Heart right ventricle (tissue), 16 donors: ENCODE measurements around the gene KIF26A. TPM values are rescaled to one million over a fixed set of nuclear protein-coding genes. Genes with fewer than 3 reads are reported as not detected.

Experiments
- ATAC-seq, 8 donors: fragments of 200-7000 bp; cut with Tn5 transposase; one replicate each; pipeline ENCODE4 v1.9.1; 2020; ENCODE audit warnings: mild to moderate bottlenecking in 8 of 8, moderate library complexity in 8 of 8, moderate number of reproducible peaks in 1 of 8
- DNase-seq, 2 donors: peaks; one replicate each; pipeline ENCODE4 v3.0.0-alpha.2; 2020
- H3K27ac ChIP-seq, 10 donors: fragments of 200-600 bp; sonication (generic) in 2 of 10; one replicate each; pipeline versions ENCODE4 v1.5.0 to v1.8.0; 2020 to 2022; ENCODE audit warnings: mild to moderate bottlenecking in 3 of 10
- H3K27me3 ChIP-seq, 7 donors: fragments of 200-600 bp; one replicate each; pipeline ENCODE4 v1.8.0; 2021 to 2022; ENCODE audit warnings: mild to moderate bottlenecking in 2 of 7
- H3K36me3 ChIP-seq, 9 donors: fragments of 200-600 bp; sonication (generic) in 1 of 9; one replicate each; pipeline versions ENCODE4 v1.5.0 to v1.8.0; 2020 to 2022; ENCODE audit warnings: mild to moderate bottlenecking in 2 of 9
- H3K4me1 ChIP-seq, 9 donors: fragments of 200-600 bp; sonication (generic) in 1 of 9; one replicate each; pipeline versions ENCODE4 v1.5.0 to v1.8.0; 2020 to 2022; ENCODE audit warnings: mild to moderate bottlenecking in 4 of 9
- H3K4me3 ChIP-seq, 10 donors: fragments of 200-600 bp; sonication (generic) in 2 of 10; one replicate each; pipeline versions ENCODE4 v1.5.0 to v1.8.0; 2020 to 2022; ENCODE audit warnings: mild to moderate bottlenecking in 7 of 10, moderate library complexity in 2 of 10
- H3K9me3 ChIP-seq, 11 donors: fragments of 200-600 bp in 10 of 11; sonication (generic) in 2 of 11; one replicate each; pipeline versions ENCODE4 v1.5.0 to v1.8.0; 2013 to 2022; ENCODE audit warnings: mild to moderate bottlenecking in 2 of 11, control low read depth in 1 of 11, moderate library complexity in 1 of 11
- WGBS, 2 donors: extraction: QIAGEN DNeasy Blood & Tissue Kit; methylation state at CpG; one replicate each; pipeline ENCODE4 v1.1.7; 2013; ENCODE audit warnings: inconsistent platforms in 1 of 2; 5-methylcytosine and 5-hydroxymethylcytosine counted together
- intact Hi-C, 10 donors: fragments of 100-400 bp; cut with DNase I; formaldehyde crosslinking; loops; one replicate each; pipeline versions ENCODE4 v1.11.1 to v1.14.2; 2022
- polyA plus RNA-seq, 2 donors: library from polyadenylated mRNA; stranded (reverse); fragments of 200-250 nt; gene quantifications; one replicate each; pipeline ENCODE4 v1.2.3, GENCODE V29; 2013
- total RNA-seq, 10 donors: library from RNA; stranded (reverse); fragmentation: NEBNext Ultra II Directional in 3 of 10; extraction: Animal tissue kit (Norgen Biotek cat#: 25700) in 3 of 10; gene quantifications; one replicate each; pipeline versions ENCODE4 v1.2.1 to v1.2.4, GENCODE V29; 2021 to 2023
- TF ChIP-seq, protein P1 (sequence below), 9 donors: fragments of 200-600 bp; sonication (generic) in 2 of 9; IDR thresholded peaks; one replicate each; pipeline versions ENCODE4 v1.5.0 to v1.8.0; 2021 to 2022; ENCODE audit warnings: antibody characterized with exemption in 9 of 9, mild to moderate bottlenecking in 5 of 9, moderate library complexity in 1 of 9
- donor health status: Arrhythmogenic right ventricular cardiomyopathy.
- donor health status: ischemic (EF 13 %, LVEDD 7.1; RV severe dilation, severe dysfunction).
- donor health status: healthy with polysubstance abuse.
- donor health status: DM: no; HTN: yes; CAD: no.
- donor health status: DM: no; HTN: no; CAD: no.
- donor health status: ischemic (EF 25% LVEDD 6.9; RV normal size, moderate dysfunction).
- donor health status: ischemic (EF 25% LVEDD 5.7; RV mildly dilated, moderate dysfunction).
- donor health status: healthy.
- donor health status: DM: yes; HTN: yes; CAD: no.
- donor health status: Ischemic cardiomyopathy.
- donor health status: ischemic (EF 35%, LVEDD 5.7; RV mildly dilated, moderate dysfunction).
- donor health status: nonischemic (EF 11% LVEDD 7.7; RV severe dilation, severe dysfunction).
- donor health status: DM: yes; HTN: yes; CAD: no.
- donor health status: PGD.
- donor health status: ischemic (EF 29% LVEDD 5.4; RV normal size, mild dysfunction).
- donor health status: nonischemic (EF 23%, LVEDD 6.1; RV moderate dilation, normal function).

Gene KIF26A
- total and polyA plus RNA-seq, 12 donors: 4.1 to 12.2 (median 6.6) TPM

DNA sequence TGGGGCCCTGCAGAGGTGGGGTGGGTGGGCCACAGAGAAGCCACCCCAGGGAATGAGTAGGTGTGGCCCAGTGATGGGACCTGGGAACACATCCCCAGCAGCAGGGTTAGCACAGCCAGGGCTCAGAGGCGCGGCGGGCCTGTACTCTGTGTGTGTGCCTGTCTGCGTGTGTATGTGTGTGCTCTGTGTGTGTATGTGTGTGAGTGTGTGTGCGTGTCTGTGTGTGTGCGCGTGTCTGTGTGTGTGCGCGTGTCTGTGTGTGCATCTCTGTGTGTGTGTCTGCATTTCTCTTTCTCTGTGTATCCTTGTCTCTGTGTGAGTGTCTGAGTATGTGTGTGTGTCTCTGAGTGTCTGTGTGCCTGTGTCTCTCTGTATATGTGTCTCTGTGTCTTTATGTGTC lies 26.1 kb downstream of the KIF26A start:
- DNase-seq (no peak), ATAC-seq (no peak)
- intact Hi-C loops: no loop called here
- Histone ChIP-seq H3K4me3 (no peak overlapping the region), H3K27me3 (no peaks in the 10 kb centered on the region), H3K4me1 (peaks cover 0 to 19% (median 13%) of the 10 kb centered on the region in 9 donors), H3K9me3 (no peaks in the 10 kb centered on the region), H3K36me3 (peaks cover 0 to 7% (median 0%) of the 10 kb centered on the region in 9 donors), H3K27ac (no peak overlapping the region)
- TF ChIP-seq, protein P1, sequence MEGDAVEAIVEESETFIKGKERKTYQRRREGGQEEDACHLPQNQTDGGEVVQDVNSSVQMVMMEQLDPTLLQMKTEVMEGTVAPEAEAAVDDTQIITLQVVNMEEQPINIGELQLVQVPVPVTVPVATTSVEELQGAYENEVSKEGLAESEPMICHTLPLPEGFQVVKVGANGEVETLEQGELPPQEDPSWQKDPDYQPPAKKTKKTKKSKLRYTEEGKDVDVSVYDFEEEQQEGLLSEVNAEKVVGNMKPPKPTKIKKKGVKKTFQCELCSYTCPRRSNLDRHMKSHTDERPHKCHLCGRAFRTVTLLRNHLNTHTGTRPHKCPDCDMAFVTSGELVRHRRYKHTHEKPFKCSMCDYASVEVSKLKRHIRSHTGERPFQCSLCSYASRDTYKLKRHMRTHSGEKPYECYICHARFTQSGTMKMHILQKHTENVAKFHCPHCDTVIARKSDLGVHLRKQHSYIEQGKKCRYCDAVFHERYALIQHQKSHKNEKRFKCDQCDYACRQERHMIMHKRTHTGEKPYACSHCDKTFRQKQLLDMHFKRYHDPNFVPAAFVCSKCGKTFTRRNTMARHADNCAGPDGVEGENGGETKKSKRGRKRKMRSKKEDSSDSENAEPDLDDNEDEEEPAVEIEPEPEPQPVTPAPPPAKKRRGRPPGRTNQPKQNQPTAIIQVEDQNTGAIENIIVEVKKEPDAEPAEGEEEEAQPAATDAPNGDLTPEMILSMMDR (IDR thresholded peaks at IDR 0.05): no peak
- WGBS, 2 donors: 78% methylated on average over 9 of the region's 9 CpGs

DNA sequence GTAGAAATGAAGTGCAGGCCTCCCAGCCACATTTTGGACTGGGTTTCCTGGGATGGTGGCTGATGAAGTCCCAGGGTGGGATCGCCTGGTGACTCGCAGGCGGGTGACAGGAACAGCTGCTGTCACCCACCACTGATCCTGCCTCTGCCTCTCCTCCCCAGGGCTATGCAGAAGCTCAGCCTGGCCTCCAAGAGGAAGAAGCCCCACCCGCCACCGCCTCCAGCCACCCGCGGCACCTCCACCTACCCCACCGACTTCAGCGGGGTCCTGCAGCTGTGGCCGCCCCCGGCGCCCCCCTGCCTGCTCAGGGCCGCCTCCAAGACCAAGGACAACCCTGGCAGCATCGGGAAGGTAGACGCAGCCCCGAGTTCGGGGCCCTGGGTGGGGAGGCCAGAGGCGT lies 28.3 kb downstream of the KIF26A start:
- H3K36me3 ChIP-seq: peaks cover 0 to 7% (median 0%) of the 10 kb centered on the region in 9 donors
- WGBS, 2 donors: 89 to 90% methylated on average over 17 to 18 of the region's 18 CpGs
- no peaks in the 10 kb centered on the region for H3K9me3 ChIP-seq
- H3K27ac ChIP-seq: no peak overlapping the region
- ATAC-seq: no peak
- no peaks in the 10 kb centered on the region for H3K27me3 ChIP-seq
- H3K4me3 ChIP-seq: no peak overlapping the region
- TF ChIP-seq, protein P1 (IDR thresholded peaks at IDR 0.05): no peak
- H3K4me1 ChIP-seq: peaks cover 6 to 41% (median 30%) of the 10 kb centered on the region in 9 donors
- intact Hi-C loops: no loop called here
- no peak for DNase-seq

DNA sequence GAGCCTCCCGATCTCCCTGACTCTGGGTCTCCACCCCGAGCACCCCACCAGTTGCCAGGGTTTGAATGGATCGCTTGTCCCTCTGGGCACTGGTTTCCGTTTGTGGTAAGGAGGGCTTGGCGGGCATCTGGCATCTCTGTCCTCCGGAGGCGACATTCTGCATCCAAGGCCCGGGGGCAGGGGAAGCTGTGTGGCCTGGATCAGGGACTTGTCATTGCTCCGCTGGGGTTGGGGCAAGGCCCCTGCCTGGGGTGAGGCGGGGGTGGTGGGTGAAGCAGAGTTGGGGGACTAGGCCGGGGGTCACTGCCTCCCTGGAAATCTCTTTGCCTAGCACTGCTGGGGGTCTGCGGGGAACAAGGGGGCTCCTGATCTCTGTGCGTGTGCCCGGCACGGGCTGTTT lies 30.2 kb downstream of the KIF26A start:
- Histone ChIP-seq H3K27ac (peak overlapping the region in 7 of 10 donors; percentile 30 to 79 (median 68)), H3K9me3 (no peaks in the 10 kb centered on the region), H3K27me3 (no peaks in the 10 kb centered on the region), H3K4me3 (no peak overlapping the region), H3K4me1 (peaks cover 6 to 54% (median 41%) of the 10 kb centered on the region in 9 donors), H3K36me3 (peaks cover 0 to 15% (median 0%) of the 10 kb centered on the region in 9 donors)
- no peak for ATAC-seq
- TF ChIP-seq, protein P1 (IDR thresholded peaks at IDR 0.05): no peak
- intact Hi-C loops: no loop called here
- DNase-seq: no peak
- WGBS, 2 donors: 89 to 92% methylated on average over 15 of the region's 15 CpGs

DNA sequence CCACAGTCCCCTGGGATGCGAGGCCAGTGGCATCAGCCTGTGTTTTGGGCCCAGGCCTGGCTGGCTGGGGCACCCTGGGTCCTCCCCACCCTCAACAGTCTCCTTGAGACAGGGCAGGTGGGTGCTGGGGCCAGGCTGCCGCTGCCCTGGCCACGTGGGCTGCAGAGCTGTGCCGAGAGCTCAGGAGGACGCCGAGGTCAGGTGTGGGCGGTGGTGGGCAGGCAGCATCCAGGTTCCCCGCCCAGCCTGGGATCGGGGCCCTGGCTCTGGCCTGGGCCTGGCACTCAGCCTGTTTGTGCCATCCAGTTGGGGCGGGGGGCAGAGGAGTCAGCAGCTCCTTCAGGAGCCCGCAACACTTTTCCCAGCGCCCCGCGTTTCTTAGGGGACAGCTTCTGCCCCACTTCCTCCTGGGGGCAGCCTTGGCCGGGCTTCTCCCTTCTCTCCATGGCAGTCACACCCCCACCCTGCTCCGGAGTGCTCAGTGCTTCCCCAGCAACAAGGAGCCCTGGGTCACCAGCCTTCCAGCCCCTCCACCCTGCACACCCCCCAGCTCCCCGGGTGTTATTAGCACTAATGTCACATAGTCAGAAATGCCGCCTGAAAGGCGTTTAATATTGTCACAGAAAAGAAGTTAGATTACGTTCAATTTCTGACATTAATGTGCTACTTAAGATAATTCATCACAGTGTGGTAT lies 30.8 kb downstream of the KIF26A start:
- ATAC-seq (peak in 1 of 8 donors; percentile 20), DNase-seq (no peak)
- 65 to 67% methylated on average over 18 to 20 of the region's 20 CpGs for WGBS, 2 donors
- TF ChIP-seq, protein P1 (IDR thresholded peaks at IDR 0.05): no peak
- Histone ChIP-seq H3K9me3 (no peaks in the 10 kb centered on the region), H3K36me3 (peaks cover 0 to 20% (median 0%) of the 10 kb centered on the region in 9 donors), H3K27me3 (no peaks in the 10 kb centered on the region), H3K4me1 (peaks cover 6 to 54% (median 41%) of the 10 kb centered on the region in 9 donors), H3K4me3 (no peak overlapping the region), H3K27ac (peak overlapping the region in 9 of 10 donors; percentile 26 to 79 (median 67))
- intact Hi-C loops: no loop called here
